Smooth muscle cell (in vitro differentiated cells): ENCODE measurements around the gene GPS1. TPM values are rescaled to one million over a fixed set of nuclear protein-coding genes. Genes with fewer than 3 reads are reported as not detected.

ENCODE experiments used
- DNase-seq: peaks from one replicate; lab custom pipeline; 2025; ENCODE audit not compliant: unreplicated experiment; lab: John Stamatoyannopoulos, UW
- H2AFZ ChIP-seq: fragments of 200-600 bp; sonication (generic); 2 replicates; pipeline ENCODE4 v1.6.0; 2016; ENCODE audit warnings: antibody characterized with exemption, low read depth, mild to moderate bottlenecking
- H3F3A ChIP-seq: fragments of 200-600 bp; sonication (generic); 2 replicates; pipeline ENCODE4 v1.6.0; 2017; ENCODE audit warnings: antibody characterized with exemption, low read depth
- H3K27ac ChIP-seq: fragments of 200-600 bp; sonication (generic); 2 replicates; pipeline ENCODE4 v1.5.1; 2016; ENCODE audit warnings: low read depth, mild to moderate bottlenecking
- H3K27me3 ChIP-seq: fragments of 200-600 bp; sonication (generic); 2 replicates; pipeline ENCODE4 v1.6.1; 2016; ENCODE audit warnings: low read depth, mild to moderate bottlenecking
- H3K36me3 ChIP-seq: fragments of 200-600 bp; sonication (generic); 2 replicates; pipeline ENCODE4 v1.5.1; 2016; ENCODE audit warnings: low read depth
- H3K4me1 ChIP-seq: fragments of 200-600 bp; sonication (generic); 2 replicates; pipeline ENCODE4 v1.5.1; 2016; ENCODE audit warnings: low read depth
- H3K4me2 ChIP-seq: fragments of 200-600 bp; sonication (generic); 2 replicates; pipeline ENCODE4 v1.6.0; 2016; ENCODE audit warnings: mild to moderate bottlenecking
- H3K4me3 ChIP-seq: fragments of 200-600 bp; sonication (generic); 2 replicates; pipeline ENCODE4 v1.5.1; 2016; ENCODE audit warnings: mild to moderate bottlenecking
- H3K79me2 ChIP-seq: fragments of 200-600 bp; sonication (generic); 2 replicates; pipeline ENCODE4 v1.6.0; 2016; ENCODE audit warnings: low read depth, mild to moderate bottlenecking
- H3K9ac ChIP-seq: fragments of 200-600 bp; sonication (generic); 2 replicates; pipeline ENCODE4 v1.6.0; 2016; ENCODE audit warnings: low read depth
- H3K9me3 ChIP-seq: fragments of 200-600 bp; sonication (generic); replicated peaks from 2 replicates; pipeline ENCODE4 v1.5.1; 2016; ENCODE audit warnings: low read depth
- H4K20me1 ChIP-seq: fragments of 200-600 bp; sonication (generic); 2 replicates; pipeline ENCODE4 v1.6.0; 2016; ENCODE audit warnings: low read depth
- CTCF ChIP-seq: fragments of 200-600 bp; sonication (generic); IDR thresholded peaks from 2 replicates; pipeline ENCODE4 v1.5.1; 2017; ENCODE audit warnings: borderline replicate concordance, mild to moderate bottlenecking, antibody characterized with exemption; ENCODE audit not compliant: insufficient read depth, poor library complexity, severe bottlenecking
- WGBS: methylation state at CpG from one replicate; pipeline ENCODE4 v1.1.7; 2016; ENCODE audit warnings: low lambda C conversion rate; 5-methylcytosine and 5-hydroxymethylcytosine counted together
- polyA plus RNA-seq: library from polyadenylated mRNA; unstranded; fragments of >200 nt; fragmentation: Nextera tagmentation; extraction: Ambion mirVana; gene quantifications from 2 replicates; pipeline ENCODE4 v1.2.1, GENCODE V29; 2016
- total RNA-seq: library from RNA; depleted of rRNA; stranded (reverse); fragments of >200 nt; gene quantifications from 2 replicates; pipeline ENCODE4 v1.2.3, GENCODE V29; 2014

GPS1 gene
- total and polyA plus RNA-seq, 2 experiments from 2014 or later: 93.7 to 134 TPM

GRCh38 chr17:82045936-82046484, 5.7 kb upstream of the GPS1 start:
- Histone ChIP-seq H3K4me1 (peaks cover 6% of the 10 kb centered on the region), H2AFZ (no peak overlapping the region), H3K9ac (no peak overlapping the region), H3K4me2 (no peak overlapping the region), H3K36me3 (no peaks in the 10 kb centered on the region), H3K27ac (no peak overlapping the region), H3K9me3 (no peaks in the 10 kb centered on the region), H4K20me1 (no peaks in the 10 kb centered on the region), H3F3A (no peaks in the 10 kb centered on the region), H3K27me3 (no peaks in the 10 kb centered on the region), H3K4me3 (no peak overlapping the region), H3K79me2 (peaks cover 4% of the 10 kb centered on the region)
- TF ChIP-seq CTCF: no peak
- DNase-seq: no peak
- 95% methylated on average over 14 of the region's 14 CpGs for WGBS

GRCh38 chr17:82046903-82047302, 4.8 kb upstream of the GPS1 start:
- Histone ChIP-seq H3K36me3 (no peaks in the 10 kb centered on the region), H2AFZ (no peak overlapping the region), H3K9me3 (no peaks in the 10 kb centered on the region), H3K4me1 (peaks cover 7% of the 10 kb centered on the region), H3K27ac (no peak overlapping the region), H3F3A (no peaks in the 10 kb centered on the region), H3K4me3 (no peak overlapping the region), H3K9ac (no peak overlapping the region), H3K4me2 (no peak overlapping the region), H3K27me3 (no peaks in the 10 kb centered on the region), H4K20me1 (no peaks in the 10 kb centered on the region), H3K79me2 (peaks cover 6% of the 10 kb centered on the region)
- WGBS: 96% methylated on average over 21 of the region's 21 CpGs
- no peak for DNase-seq
- TF ChIP-seq CTCF: no peak

GRCh38 chr17:82047379-82047778, 4.3 kb upstream of the GPS1 start:
- Histone ChIP-seq H3K36me3 (no peaks in the 10 kb centered on the region), H3K4me1 (peaks cover 7% of the 10 kb centered on the region), H3K27me3 (no peaks in the 10 kb centered on the region), H3K79me2 (peaks cover 10% of the 10 kb centered on the region), H2AFZ (no peak overlapping the region), H3K4me3 (no peak overlapping the region), H4K20me1 (peaks cover 2% of the 10 kb centered on the region), H3K9ac (no peak overlapping the region), H3K4me2 (no peak overlapping the region), H3K9me3 (no peaks in the 10 kb centered on the region), H3F3A (no peaks in the 10 kb centered on the region), H3K27ac (no peak overlapping the region)
- no peak for DNase-seq
- TF ChIP-seq CTCF: no peak
- WGBS: 96% methylated on average over 24 of the region's 24 CpGs

- TF ChIP-seq CTCF: no peak
Observed at GRCh38 chr17:82047914-82048570, 3.7 kb upstream of the GPS1 start.

More at GRCh38 chr17:82047914-82048570, 3.7 kb upstream of the GPS1 start:
- Histone ChIP-seq H3K4me3 (no peak overlapping the region), H3K4me1 (peaks cover 14% of the 10 kb centered on the region), H3K27me3 (no peaks in the 10 kb centered on the region), H3K27ac (no peak overlapping the region), H3K4me2 (no peak overlapping the region), H2AFZ (no peak overlapping the region), H3K36me3 (no peaks in the 10 kb centered on the region), H3K79me2 (peaks cover 16% of the 10 kb centered on the region), H3K9me3 (no peaks in the 10 kb centered on the region), H3K9ac (no peak overlapping the region), H3F3A (no peaks in the 10 kb centered on the region), H4K20me1 (peaks cover 7% of the 10 kb centered on the region)
- DNase-seq: no peak
- WGBS: 96% methylated on average over 25 of the region's 25 CpGs
